A549 (cell line): ENCODE data around the gene KIF5A. TPM values are rescaled to one million over a fixed set of nuclear protein-coding genes. Genes with fewer than 3 reads are reported as not detected.

Experiments
- ATAC-seq, 2 experiments: fragments of 200-7000 bp in 1 of 2; fragments of >200 bp in 1 of 2; cut with Nextera tagmentation in 1 of 2; cut with Tn5 transposase in 1 of 2; 3 replicates each; pipeline versions ENCODE4 v1.8.0 to v1.9.1; 2018 to 2020; ENCODE audit warnings: mild to moderate bottlenecking in 1 of 2, moderate library complexity in 1 of 2
- CTCF ChIA-PET: fragments of 300-600 bp; sonication (Branson Sonifier 250); formaldehyde crosslinking; extraction: SDS; loops from one replicate; lab custom pipeline; 2021; ENCODE audit warnings: antibody characterized with exemption, inconsistent platforms; lab: Yijun Ruan, JAX
- POLR2A ChIA-PET: fragments of 350-600 bp; formaldehyde crosslinking; extraction: SDS; loops from one replicate; lab custom pipeline; 2021; ENCODE audit warnings: antibody characterized with exemption, inconsistent platforms; lab: Yijun Ruan, JAX
- DNase-seq, 2 experiments: peaks; one replicate each; pipeline versions ENCODE4 v3.0.0 to v3.0.0-alpha.2; 2011 to 2016; ENCODE audit warnings: low read depth in 1 of 2, low spot score in 1 of 2
- FAIRE-seq: peaks from 2 replicates; lab custom pipeline; 2011; peaks lifted over from hg19 to GRCh38; lab: Jason Lieb, UNC
- H3K27ac ChIP-seq, 2 experiments: fragments of >200 bp; sonication (Bioruptor Twin); formaldehyde crosslinking; 3 replicates each; pipeline ENCODE4 v1.5.1; 2016 to 2017
- H3K4me1 ChIP-seq: fragments of >200 bp; sonication (Bioruptor Twin); formaldehyde crosslinking; 3 replicates; pipeline ENCODE4 v1.6.1; 2016
- H3K4me2 ChIP-seq: fragments of >200 bp; sonication (Bioruptor Twin); formaldehyde crosslinking; 3 replicates; pipeline ENCODE4 v1.6.1; 2016
- H3K4me3 ChIP-seq: fragments of >200 bp; sonication (Bioruptor Twin); formaldehyde crosslinking; 3 replicates; pipeline ENCODE4 v1.5.1; 2016
- H3K9me3 ChIP-seq: fragments of >200 bp; sonication (Bioruptor Twin); formaldehyde crosslinking; 3 replicates; pipeline ENCODE4 v1.6.1; 2016
- BHLHE40 ChIP-seq: IDR thresholded peaks from 2 replicates; pipeline ENCODE4 v1.6.1; 2012; ENCODE audit warnings: low read depth, low read length, inconsistent platforms
- CHD4 ChIP-seq: fragments of 200-600 bp; sonication (generic); IDR thresholded peaks from 2 replicates; pipeline ENCODE4 v1.6.1; 2016; ENCODE audit warnings: antibody characterized with exemption, mild to moderate bottlenecking, borderline replicate concordance
- FOSB ChIP-seq: fragments of 250-450 bp; sonication (Bioruptor Pico); IDR thresholded peaks from 2 replicates; pipeline ENCODE4 v1.5.0; 2020; ENCODE audit warnings: mild to moderate bottlenecking, moderate library complexity
- GATA3 ChIP-seq: IDR thresholded peaks from 2 replicates; pipeline ENCODE4 v1.6.1; 2012; ENCODE audit warnings: borderline replicate concordance
- HOXB13 ChIP-seq: fragments of 250-450 bp; sonication (Bioruptor Pico); IDR thresholded peaks from 2 replicates; pipeline ENCODE4 v1.5.0; 2020; ENCODE audit warnings: low read depth, mild to moderate bottlenecking, moderate library complexity
- MAFK ChIP-seq: fragments of 450-650 bp; IDR thresholded peaks from 2 replicates; pipeline ENCODE4 v1.6.1; 2014; ENCODE audit not compliant: partially characterized antibody
- RARB ChIP-seq: fragments of 250-450 bp; sonication (Bioruptor Pico); IDR thresholded peaks from 2 replicates; pipeline ENCODE4 v1.8.0; 2021; ENCODE audit warnings: mild to moderate bottlenecking, moderate library complexity
- TP53 ChIP-seq: fragments of 250-450 bp; sonication (Bioruptor Pico); IDR thresholded peaks from 2 replicates; pipeline ENCODE4 v1.5.0; 2021; ENCODE audit warnings: mild to moderate bottlenecking, moderate library complexity
- WGBS: methylation state at CpG from one replicate; pipeline ENCODE4 v1.1.6; 2017; ENCODE audit errors: missing lambda C conversion rate; 5-methylcytosine and 5-hydroxymethylcytosine counted together
- polyA plus RNA-seq, 4 experiments: library from polyadenylated mRNA; depleted of rRNA in 3 of 4; stranded (reverse); fragments of >200 nt; fragmentation: RNase III in 1 of 4; extraction: RNeasy Plus Mini Kit Qiagen cat#74134 plus additional on column Dnase treatment in 1 of 4; gene quantifications; 2 replicates in 3 of 4; 3 replicates in 1 of 4; pipeline ENCODE4 v1.2.3, GENCODE V29; 2011 to 2017
- TF ChIP-seq, protein P1 (sequence below): fragments of >200 bp; sonication (Bioruptor Twin); formaldehyde crosslinking; IDR thresholded peaks from 3 replicates; pipeline ENCODE4 v1.6.1; 2016
- TF ChIP-seq, protein P2 (sequence below): fragments of 450-650 bp; IDR thresholded peaks from 2 replicates; pipeline ENCODE4 v1.6.1; 2014; ENCODE audit warnings: antibody characterized with exemption
- TF ChIP-seq, protein P3 (sequence below): fragments of 250-450 bp; sonication (Bioruptor Pico); IDR thresholded peaks from 2 replicates; pipeline ENCODE4 v1.5.0; 2021; ENCODE audit warnings: mild to moderate bottlenecking, moderate library complexity, borderline replicate concordance
- TF ChIP-seq, protein P4 (sequence below): fragments of 250-450 bp; sonication (Bioruptor Pico); IDR thresholded peaks from 2 replicates; pipeline ENCODE4 v1.5.0; 2020; ENCODE audit warnings: low read depth, mild to moderate bottlenecking, moderate library complexity

The KIF5A gene
- polyA plus RNA-seq, 2 of the 4 experiments (the other 2 are of a cell fraction): 0.61 to 0.89 TPM

DNA sequence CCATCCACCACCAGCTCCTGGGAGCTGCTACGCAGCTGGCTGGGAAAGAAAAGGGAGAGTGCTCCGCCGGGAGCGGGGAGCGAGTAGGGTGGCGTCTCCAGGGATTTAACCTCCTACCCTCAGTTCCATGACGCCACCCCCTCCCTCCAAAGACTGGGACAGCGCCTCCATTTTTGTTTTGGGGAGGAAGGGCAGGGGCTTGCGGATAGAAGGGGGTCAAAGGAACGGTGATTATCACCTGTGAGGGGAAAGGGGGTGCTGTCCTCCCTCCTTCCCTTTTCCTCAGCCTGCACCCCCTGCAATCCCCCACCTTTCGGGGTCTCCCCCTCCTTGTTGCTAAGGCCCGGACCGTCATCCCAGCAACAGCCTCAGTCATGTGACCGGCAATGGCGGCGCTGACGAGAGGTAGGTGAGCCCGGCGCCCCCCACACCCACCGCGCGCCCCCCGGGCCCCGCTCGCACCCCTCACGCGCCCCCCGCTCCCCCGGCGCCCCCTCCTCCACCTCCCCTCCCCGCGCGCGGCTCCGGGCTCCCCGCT, 54.7 kb downstream of the KIF5A start, which contains the start of gene DTX3:
Gene DTX3, plus strand, starts transcription at position 371 of the 538 bp plus-strand sequence. CDS start 1,694 bp downstream, outside the sequence.
- TF ChIP-seq CHD4 (no peak), FOSB (CRISPR knock-in tag) (no peak), HOXB13 (CRISPR knock-in tag) (0 out of 2 replicates have a peak, but pooled peaks have one; percentile 53), MAFK (no peak)
- TF ChIP-seq, protein P1, sequence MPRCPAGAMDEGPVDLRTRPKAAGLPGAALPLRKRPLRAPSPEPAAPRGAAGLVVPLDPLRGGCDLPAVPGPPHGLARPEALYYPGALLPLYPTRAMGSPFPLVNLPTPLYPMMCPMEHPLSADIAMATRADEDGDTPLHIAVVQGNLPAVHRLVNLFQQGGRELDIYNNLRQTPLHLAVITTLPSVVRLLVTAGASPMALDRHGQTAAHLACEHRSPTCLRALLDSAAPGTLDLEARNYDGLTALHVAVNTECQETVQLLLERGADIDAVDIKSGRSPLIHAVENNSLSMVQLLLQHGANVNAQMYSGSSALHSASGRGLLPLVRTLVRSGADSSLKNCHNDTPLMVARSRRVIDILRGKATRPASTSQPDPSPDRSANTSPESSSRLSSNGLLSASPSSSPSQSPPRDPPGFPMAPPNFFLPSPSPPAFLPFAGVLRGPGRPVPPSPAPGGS: peak; percentile 35; the same call in 1 of the 3 replicates
- TF ChIP-seq, protein P2, sequence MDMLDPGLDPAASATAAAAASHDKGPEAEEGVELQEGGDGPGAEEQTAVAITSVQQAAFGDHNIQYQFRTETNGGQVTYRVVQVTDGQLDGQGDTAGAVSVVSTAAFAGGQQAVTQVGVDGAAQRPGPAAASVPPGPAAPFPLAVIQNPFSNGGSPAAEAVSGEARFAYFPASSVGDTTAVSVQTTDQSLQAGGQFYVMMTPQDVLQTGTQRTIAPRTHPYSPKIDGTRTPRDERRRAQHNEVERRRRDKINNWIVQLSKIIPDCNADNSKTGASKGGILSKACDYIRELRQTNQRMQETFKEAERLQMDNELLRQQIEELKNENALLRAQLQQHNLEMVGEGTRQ: peak; percentile 65
- POLR2A ChIA-PET: no interaction called here
- DNase-seq (peak in 1 of 2 experiments; percentile 57), FAIRE-seq (no peak), ATAC-seq (peak; percentile 44 to 66; a peak in 4 of 6 replicates)
- WGBS: 35% methylated on average over 18 of the region's 36 CpGs
- H3K4me3 ChIP-seq: peak within 1 kb of the TSS; percentile 90
- H3K9me3 ChIP-seq: no peaks in the 10 kb centered on the region
- H3K4me1 ChIP-seq: peaks cover 13% of the 10 kb centered on the region; the same call in 2 of the 3 replicates
- H3K4me2 ChIP-seq: peak within 1 kb of the TSS; percentile 100
- peak within 1 kb of the TSS; percentile 94 to 97 for H3K27ac ChIP-seq
- CTCF ChIA-PET: interaction anchor here (1.1 to 20.9 kb wide), 4 partner anchors 9 to 122 kb away, joined by 3 to 336 read pairs (median 8); partner anchors contain the start of gene PIP4K2C

DNA sequence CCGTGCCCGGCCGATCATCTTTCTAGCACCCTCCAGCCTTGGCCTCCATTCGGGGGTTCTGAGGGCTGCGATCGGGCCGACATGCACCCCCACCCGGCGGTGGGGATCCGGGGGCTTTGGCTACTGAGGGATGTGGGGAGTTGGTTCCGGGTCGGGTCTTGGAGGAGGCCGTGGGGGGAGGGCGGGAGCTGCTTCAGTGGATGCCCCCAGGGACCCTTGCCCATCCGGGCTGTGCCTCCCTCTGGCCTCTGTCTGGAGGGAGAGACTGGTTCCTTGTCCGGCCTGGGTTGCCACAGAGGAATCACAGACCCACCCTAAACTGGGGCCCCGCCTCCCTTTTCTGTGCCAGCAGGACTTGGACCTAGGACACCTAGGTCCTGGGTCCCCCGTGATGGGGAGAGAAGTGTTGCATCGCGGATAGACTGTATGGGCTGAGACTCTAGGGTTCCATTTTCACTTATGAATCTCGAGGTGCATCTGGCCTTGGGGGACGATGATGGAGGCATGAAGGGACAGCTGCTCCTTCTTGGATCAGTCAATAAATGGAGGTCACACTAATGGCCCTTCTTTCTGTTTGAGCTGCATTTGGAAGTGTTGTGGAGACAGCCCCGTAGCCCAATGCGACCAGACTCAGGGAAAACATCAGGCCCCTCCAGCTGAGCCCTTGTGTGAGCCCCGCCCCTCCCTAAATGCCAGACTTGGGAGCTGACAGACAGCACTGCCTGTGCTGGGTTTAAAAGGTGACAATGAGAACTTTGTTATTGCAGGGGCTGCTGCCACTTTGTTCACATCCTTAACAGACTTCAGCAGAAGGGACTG, 55.4 kb downstream of the KIF5A start:
- FAIRE-seq: no peak
- no peak for TF ChIP-seq BHLHE40
- TF ChIP-seq GATA3: no peak
- no peak for TF ChIP-seq RARB (CRISPR knock-in tag)
- TF ChIP-seq, protein P3, sequence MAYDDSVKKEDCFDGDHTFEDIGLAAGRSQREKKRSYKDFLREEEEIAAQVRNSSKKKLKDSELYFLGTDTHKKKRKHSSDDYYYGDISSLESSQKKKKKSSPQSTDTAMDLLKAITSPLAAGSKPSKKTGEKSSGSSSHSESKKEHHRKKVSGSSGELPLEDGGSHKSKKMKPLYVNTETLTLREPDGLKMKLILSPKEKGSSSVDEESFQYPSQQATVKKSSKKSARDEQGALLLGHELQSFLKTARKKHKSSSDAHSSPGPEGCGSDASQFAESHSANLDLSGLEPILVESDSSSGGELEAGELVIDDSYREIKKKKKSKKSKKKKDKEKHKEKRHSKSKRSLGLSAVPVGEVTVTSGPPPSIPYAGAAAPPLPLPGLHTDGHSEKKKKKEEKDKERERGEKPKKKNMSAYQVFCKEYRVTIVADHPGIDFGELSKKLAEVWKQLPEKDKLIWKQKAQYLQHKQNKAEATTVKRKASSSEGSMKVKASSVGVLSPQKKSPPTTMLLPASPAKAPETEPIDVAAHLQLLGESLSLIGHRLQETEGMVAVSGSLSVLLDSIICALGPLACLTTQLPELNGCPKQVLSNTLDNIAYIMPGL (CRISPR knock-in tag): no peak
- no peak for TF ChIP-seq FOSB (CRISPR knock-in tag)
- TF ChIP-seq, protein P4, sequence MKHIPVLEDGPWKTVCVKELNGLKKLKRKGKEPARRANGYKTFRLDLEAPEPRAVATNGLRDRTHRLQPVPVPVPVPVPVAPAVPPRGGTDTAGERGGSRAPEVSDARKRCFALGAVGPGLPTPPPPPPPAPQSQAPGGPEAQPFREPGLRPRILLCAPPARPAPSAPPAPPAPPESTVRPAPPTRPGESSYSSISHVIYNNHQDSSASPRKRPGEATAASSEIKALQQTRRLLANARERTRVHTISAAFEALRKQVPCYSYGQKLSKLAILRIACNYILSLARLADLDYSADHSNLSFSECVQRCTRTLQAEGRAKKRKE (CRISPR knock-in tag): no peak
- TF ChIP-seq, protein P2: no peak
- no peak for TF ChIP-seq TP53 (CRISPR knock-in tag)
- peaks cover 13% of the 10 kb centered on the region; the same call in 2 of the 3 replicates for H3K4me1 ChIP-seq
- CTCF ChIA-PET: interaction anchor here (1.0 to 20.9 kb wide), 9 partner anchors 9 to 121 kb away, joined by 3 to 336 read pairs (median 3); no protein-coding TSS in a partner anchor
- peak overlapping the region; percentile 94 to 97 for H3K27ac ChIP-seq
- no peaks in the 10 kb centered on the region for H3K9me3 ChIP-seq
- POLR2A ChIA-PET: no interaction called here
- ATAC-seq: peak; percentile 15 to 48; a peak in 4 of 6 replicates
- 35% methylated on average over 15 of the region's 25 CpGs for WGBS
- DNase-seq: no peak
- peak overlapping the region; percentile 90 for H3K4me3 ChIP-seq
- H3K4me2 ChIP-seq: peak overlapping the region; percentile 100
